Ureter (tissue), 1 donor: ENCODE data around the gene UPF2. TPM values are rescaled to one million over a fixed set of nuclear protein-coding genes. Genes with fewer than 3 reads are reported as not detected.

Experiments
- DNase-seq: peaks from one replicate; pipeline ENCODE4 v3.0.0-alpha.2; 2020; ENCODE audit warnings: low spot score
- total RNA-seq: library from RNA; stranded (reverse); gene quantifications from one replicate; pipeline ENCODE4 v1.2.4, GENCODE V29; 2023
- donor health status: DM: yes; HTN: yes; CAD: no.

Gene UPF2
- total RNA-seq, 1 donor from 2014 or later, result 25.6 TPM

GRCh38 chr10:11962176-11962575 is 80.4 kb downstream of the UPF2 start:
- DNase-seq, result no peak

GRCh38 chr10:11961771-11962170 is 80.8 kb downstream of the UPF2 start:
- DNase-seq, result no peak

- no peak for DNase-seq
Measured at GRCh38 chr10:11959966-11960365, 82.6 kb downstream of the UPF2 start.

- no peak for DNase-seq
Measured at GRCh38 chr10:11958956-11959355, 83.7 kb downstream of the UPF2 start.

- no peak for DNase-seq
Measured at GRCh38 chr10:11951695-11952094, 90.9 kb downstream of the UPF2 start.

GRCh38 chr10:11950325-11951018 is 92.1 kb downstream of the UPF2 start:
- no peak for DNase-seq

- DNase-seq, result no peak
Measured at GRCh38 chr10:11949152-11949551, 93.5 kb downstream of the UPF2 start.

- no peak for DNase-seq
Measured at GRCh38 chr10:11946652-11947051, 96.0 kb downstream of the UPF2 start.

- DNase-seq, result no peak
Measured at GRCh38 chr10:11936389-11937152, 106.0 kb downstream of the UPF2 start.

- no peak for DNase-seq
Measured at GRCh38 chr10:11934262-11934661, 108.3 kb downstream of the UPF2 start.

- no peak for DNase-seq
Measured at GRCh38 chr10:11933577-11934223, 108.9 kb downstream of the UPF2 start.

GRCh38 chr10:11931038-11931437 is 111.6 kb downstream of the UPF2 start:
- DNase-seq, result no peak

GRCh38 chr10:11930312-11930978 is 112.2 kb downstream of the UPF2 start:
- DNase-seq, result no peak

- no peak for DNase-seq
Measured at GRCh38 chr10:11927746-11928145, 114.9 kb downstream of the UPF2 start.

GRCh38 chr10:11921800-11922392 is 120.7 kb downstream of the UPF2 start:
- DNase-seq, result no peak

- DNase-seq, result no peak
Measured at GRCh38 chr10:11919271-11919670, 123.3 kb downstream of the UPF2 start.

GRCh38 chr10:11918384-11918783 is 124.2 kb downstream of the UPF2 start:
- DNase-seq, result no peak

- no peak for DNase-seq
Measured at GRCh38 chr10:11913079-11913641, 129.4 kb downstream of the UPF2 start.

GRCh38 chr10:11910102-11910501 is 132.5 kb downstream of the UPF2 start:
- no peak for DNase-seq

GRCh38 chr10:11909618-11910017 is 133.0 kb downstream of the UPF2 start:
- no peak for DNase-seq

- no peak for DNase-seq
Measured at GRCh38 chr10:11908991-11909390, 133.6 kb downstream of the UPF2 start.

- no peak for DNase-seq
Measured at GRCh38 chr10:11908536-11908935, 134.1 kb downstream of the UPF2 start.
